Endothelial cell of umbilical vein (primary cell): ENCODE data around the gene TFF2. TPM values are rescaled to one million over a fixed set of nuclear protein-coding genes. Genes with fewer than 3 reads are reported as not detected.

Experiments used
- BruUV-seq: library from RNA; stranded (reverse); fragments of 400-500 nt; replicated peaks from 2 replicates; lab custom pipeline; 2021; lab: Mats Ljungman, UMichigan
- CTCF ChIA-PET: fragments of 300-600, 350-600 bp; sonication (Branson Sonifier 250); formaldehyde crosslinking; loops from one replicate; lab custom pipeline; 2021; ENCODE audit warnings: antibody characterized with exemption, inconsistent platforms; lab: Charles Lee
- POLR2A ChIA-PET: fragments of 300-600, 350-600 bp; sonication (Branson Sonifier 250); formaldehyde crosslinking; loops from one replicate; lab custom pipeline; 2021; ENCODE audit warnings: antibody characterized with exemption, inconsistent platforms; lab: Charles Lee
- DNase-seq: peaks from one replicate; pipeline ENCODE4 v3.0.0-alpha.2; 2011; ENCODE audit warnings: low read depth, low spot score
- FAIRE-seq: peaks from 2 replicates; lab custom pipeline; 2011; peaks lifted over from hg19 to GRCh38; lab: Jason Lieb, UNC
- H2AFZ ChIP-seq: 2 replicates; pipeline ENCODE4 v1.6.0; 2012; ENCODE audit warnings: low read depth, low read length, control low read depth, inconsistent platforms
- H3K27ac ChIP-seq: 2 replicates; pipeline ENCODE4 v1.5.1; 2011; ENCODE audit warnings: low read depth, mild to moderate bottlenecking, control low read depth, low read length, moderate library complexity; ENCODE audit not compliant: insufficient read depth
- H3K27me3 ChIP-seq, 2 experiments: 2 replicates each; pipeline versions ENCODE4 v1.6.0 to v1.6.1; 2011; ENCODE audit warnings: low read length in 2 of 2, mixed read lengths in 1 of 2; ENCODE audit not compliant: control insufficient read depth in 2 of 2, insufficient read depth in 2 of 2
- H3K36me3 ChIP-seq, 2 experiments: 2 replicates in 1 of 2; 3 replicates in 1 of 2; pipeline ENCODE4 v1.5.1; 2011; ENCODE audit warnings: low read length in 2 of 2, mild to moderate bottlenecking in 1 of 2, moderate library complexity in 1 of 2; ENCODE audit not compliant: control insufficient read depth in 2 of 2, insufficient read depth in 2 of 2; ENCODE audit errors: extremely low read depth in 1 of 2
- H3K4me1 ChIP-seq: 3 replicates; pipeline ENCODE4 v1.5.1; 2011; ENCODE audit warnings: mild to moderate bottlenecking, low read length; ENCODE audit not compliant: control insufficient read depth, insufficient read depth; ENCODE audit errors: extremely low read depth
- H3K4me2 ChIP-seq: 2 replicates; pipeline ENCODE4 v1.6.1; 2011; ENCODE audit warnings: low read length, control low read depth, mixed read lengths; ENCODE audit not compliant: insufficient read depth
- H3K4me3 ChIP-seq, 3 experiments: fragments of 200-600 bp in 1 of 3; sonication (generic), shearing (Covaris generic) in 1 of 3; replicated peaks in 1 of 3; 2 replicates each; pipeline ENCODE4 v1.5.1; 2011 to 2016; ENCODE audit warnings: control low read depth in 3 of 3, low read length in 3 of 3, mild to moderate bottlenecking in 2 of 3, inconsistent platforms in 1 of 3, low read depth in 1 of 3, moderate library complexity in 1 of 3; ENCODE audit not compliant: insufficient read depth in 1 of 3
- H3K79me2 ChIP-seq: 2 replicates; pipeline ENCODE4 v1.6.0; 2012; ENCODE audit warnings: low read length, inconsistent platforms; ENCODE audit not compliant: control insufficient read depth, insufficient read depth
- H3K9ac ChIP-seq: replicated peaks from 2 replicates; pipeline ENCODE3; 2011; ENCODE audit warnings: low read length, control low read depth; ENCODE audit not compliant: insufficient read depth; ENCODE audit errors: extremely low read depth
- H3K9me1 ChIP-seq: replicated peaks from 3 replicates; pipeline ENCODE4 v1.6.0; 2011; ENCODE audit warnings: mild to moderate bottlenecking, low read length; ENCODE audit not compliant: control insufficient read depth, insufficient read depth; ENCODE audit errors: extremely low read depth
- H3K9me3 ChIP-seq: replicated peaks from 2 replicates; pipeline ENCODE4 v1.5.1; 2012; ENCODE audit warnings: low read length, inconsistent platforms; ENCODE audit not compliant: control insufficient read depth, insufficient read depth
- H4K20me1 ChIP-seq: replicated peaks from 2 replicates; pipeline ENCODE3; 2011; ENCODE audit warnings: mild to moderate bottlenecking, low read length; ENCODE audit not compliant: control insufficient read depth, insufficient read depth; ENCODE audit errors: extremely low read depth
- CTCF ChIP-seq, 2 donors: IDR thresholded peaks; 1 replicate in 1 of 2; 2 replicates in 1 of 2; pipeline ENCODE4 v1.5.1; 2011; ENCODE audit warnings: low read length in 2 of 2, mild to moderate bottlenecking in 2 of 2, moderate library complexity in 2 of 2, control low read depth in 1 of 2, inconsistent platforms in 1 of 2, low read depth in 1 of 2; ENCODE audit not compliant: insufficient read depth in 1 of 2; ENCODE audit errors: extremely low read depth in 1 of 2
- EZH2 ChIP-seq: IDR thresholded peaks from 2 replicates; pipeline ENCODE4 v1.6.1; 2012; ENCODE audit warnings: borderline replicate concordance, low read depth, mild to moderate bottlenecking, moderate library complexity, low read length, inconsistent platforms; ENCODE audit not compliant: severe bottlenecking
- FOS ChIP-seq: IDR thresholded peaks from 2 replicates; pipeline ENCODE4 v1.6.1; 2011; ENCODE audit warnings: mild to moderate bottlenecking, low read length, moderate library complexity, borderline replicate concordance; ENCODE audit not compliant: insufficient read depth
- JUN ChIP-seq: IDR thresholded peaks from 2 replicates; pipeline ENCODE4 v1.6.1; 2011; ENCODE audit warnings: borderline replicate concordance, low read depth; ENCODE audit not compliant: insufficient read length, insufficient read depth
- MYC ChIP-seq: IDR thresholded peaks from one replicate; pipeline ENCODE4 v1.6.1; 2011; ENCODE audit warnings: mild to moderate bottlenecking, low read depth, low read length
- POLR2A ChIP-seq: IDR thresholded peaks from 2 replicates; pipeline ENCODE4 v1.6.1; 2012; ENCODE audit warnings: low read depth, mild to moderate bottlenecking, control low read depth, low read length
- POLR2AphosphoS5 ChIP-seq: IDR thresholded peaks from 2 replicates; pipeline ENCODE4 v1.6.1; 2012; ENCODE audit warnings: low read depth, mild to moderate bottlenecking, control low read depth, low read length, moderate library complexity; ENCODE audit not compliant: insufficient read depth
- dilution Hi-C: fragments of 300-500 bp; cut with MboI; formaldehyde crosslinking; loops from one replicate; pipeline ENCODE4 v1.15.0; 2019; ENCODE audit warnings: low sequenced_read_pairs; ENCODE audit not compliant: extremely low pct_ligation_motif_present
- intact Hi-C: fragments of 100-400 bp; cut with micrococcal nuclease; formaldehyde crosslinking; loops from one replicate; pipeline ENCODE4 v1.10.0; 2022
- polyA plus RNA-seq, 4 experiments: library from polyadenylated mRNA; depleted of rRNA in 3 of 4; stranded (reverse) in 3 of 4; unstranded in 1 of 4; fragments of >200 nt; gene quantifications; 2 replicates each; pipeline versions ENCODE4 v1.2.1 to v1.2.3, GENCODE V29; 2011 to 2012; ENCODE audit warnings: missing spikeins in 1 of 4
- total RNA-seq: library from RNA; stranded (reverse); gene quantifications from 2 replicates; pipeline ENCODE4 v1.2.3, GENCODE V29; 2021
- TF ChIP-seq, protein P1 (sequence below): IDR thresholded peaks from 2 replicates; pipeline ENCODE4 v1.6.1; 2011; ENCODE audit not compliant: insufficient read depth, insufficient read length

The TFF2 gene
- total and polyA plus RNA-seq, 2 donors (not counting 3 experiments of a cell fraction or from before 2014, with no cell fraction given), result not detected

- no peaks in the 10 kb centered on the region for H3K36me3 ChIP-seq
- dilution Hi-C loops, result no loop called here
- no peak for DNase-seq
- no peaks in the 10 kb centered on the region for H4K20me1 ChIP-seq
- H3K9ac ChIP-seq, result no peak overlapping the region
- H3K9me3 ChIP-seq, result no peaks in the 10 kb centered on the region
- TF ChIP-seq, protein P1, sequence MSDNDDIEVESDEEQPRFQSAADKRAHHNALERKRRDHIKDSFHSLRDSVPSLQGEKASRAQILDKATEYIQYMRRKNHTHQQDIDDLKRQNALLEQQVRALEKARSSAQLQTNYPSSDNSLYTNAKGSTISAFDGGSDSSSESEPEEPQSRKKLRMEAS, result no peak
- TF ChIP-seq FOS, result no peak
- peaks cover 0 to 1% of the 10 kb centered on the region in 2 experiments for H3K27me3 ChIP-seq
- no peaks in the 10 kb centered on the region for H3K4me1 ChIP-seq
- H3K4me2 ChIP-seq, result no peak overlapping the region
- FAIRE-seq, result no peak
- no peak overlapping the region for H2AFZ ChIP-seq
- BruUV-seq, result no TSS peak
- no peak overlapping the region for H3K4me3 ChIP-seq
- ChIA-PET CTCF (no interaction called here), POLR2A (no interaction called here)
- no peaks in the 10 kb centered on the region for H3K9me1 ChIP-seq
- H3K79me2 ChIP-seq, result no peaks in the 10 kb centered on the region
- H3K27ac ChIP-seq, result no peak overlapping the region
- intact Hi-C loops, result no loop called here
Measured at GRCh38 chr21:42365770-42366169, 15.0 kb upstream of the TFF2 start.

GRCh38 chr21:42364304-42364865, 13.6 kb upstream of the TFF2 start:
- BruUV-seq, result no TSS peak
- no peak for TF ChIP-seq MYC
- no peak for TF ChIP-seq POLR2AphosphoS5
- no peak for TF ChIP-seq POLR2A
- TF ChIP-seq FOS, result no peak
- no peak for TF ChIP-seq EZH2
- no peak for TF ChIP-seq CTCF (IDR thresholded peaks at IDR 0.05; ENCODE audit: extremely low read depth in 1 of 2, insufficient read depth in 1 of 2, low read depth in 1 of 2, low read length in 2 of 2)
- TF ChIP-seq JUN, result no peak
- Histone ChIP-seq H3K4me1 (no peaks in the 10 kb centered on the region), H4K20me1 (no peaks in the 10 kb centered on the region), H3K36me3 (no peaks in the 10 kb centered on the region), H3K9me1 (no peaks in the 10 kb centered on the region), H3K9ac (no peak overlapping the region), H3K27me3 (peaks cover 0 to 2% of the 10 kb centered on the region in 2 experiments), H3K9me3 (no peaks in the 10 kb centered on the region), H3K79me2 (no peaks in the 10 kb centered on the region), H3K4me3 (no peak overlapping the region), H2AFZ (no peak overlapping the region), H3K27ac (no peak overlapping the region), H3K4me2 (no peak overlapping the region)
- intact Hi-C loops, result no loop called here
- POLR2A ChIA-PET, result no interaction called here
- no peak for DNase-seq
- FAIRE-seq, result no peak
- dilution Hi-C loops, result no loop called here
- CTCF ChIA-PET, result no interaction called here
